Stimulated activated CD4-positive, alpha-beta T cell treated with anti-CD3 and anti-CD28 coated beads, Interleukin-4, amount 100 ng/mL, for 48 hours (primary cell): Measurements from ENCODE around the gene AICDA.
"Not testable (repeated sequence)": the region's sequence is repeated elsewhere in the genome, so short reads cannot be mapped to it uniquely, and the experiment has no call there.

Source experiments
- DNase-seq, 2 donors: peaks; one replicate each; pipeline ENCODE4 v3.0.0-alpha.2; 2020; ENCODE audit warnings: low read depth in 2 of 2

Gene AICDA

GRCh38 chr12:8612629-8613028 is at the start of gene AICDA:
TSS of gene AICDA (minus strand) at chr12:8612859. CDS start at chr12:8612767, 92 bp downstream.
- DNase-seq: no peak

GRCh38 chr12:8661751-8662150 is 49.1 kb upstream of the AICDA start:
- no peak for DNase-seq

GRCh38 chr12:8661016-8661415 is 48.4 kb upstream of the AICDA start:
- no peak for DNase-seq

GRCh38 chr12:8658346-8658745 is 45.7 kb upstream of the AICDA start:
- DNase-seq: no peak

- no peak for DNase-seq
Observed at GRCh38 chr12:8655421-8655820, 42.8 kb upstream of the AICDA start.

GRCh38 chr12:8648576-8649205 is 36.0 kb upstream of the AICDA start:
- peak; percentile 47 to 69 for DNase-seq

GRCh38 chr12:8647968-8648367 is 35.3 kb upstream of the AICDA start:
- no peak for DNase-seq

- DNase-seq: peak; percentile 10 to 44
Observed at GRCh38 chr12:8644345-8645248, 31.9 kb upstream of the AICDA start.

GRCh38 chr12:8642775-8643174 is 30.1 kb upstream of the AICDA start:
- no peak for DNase-seq

- DNase-seq: no peak
Observed at GRCh38 chr12:8639936-8640335, 27.3 kb upstream of the AICDA start.

- DNase-seq: no peak
Observed at GRCh38 chr12:8638951-8639350, 26.3 kb upstream of the AICDA start.

GRCh38 chr12:8637666-8638065 is 25.0 kb upstream of the AICDA start:
- no peak for DNase-seq

GRCh38 chr12:8637244-8637643 is 24.6 kb upstream of the AICDA start:
- DNase-seq: no peak

- no peak for DNase-seq
Observed at GRCh38 chr12:8636581-8636980, 23.9 kb upstream of the AICDA start.

- not testable (repeated sequence) for DNase-seq
Observed at GRCh38 chr12:8636007-8636346, 23.3 kb upstream of the AICDA start.

- not testable (repeated sequence) for DNase-seq
Observed at GRCh38 chr12:8635342-8636006, 22.8 kb upstream of the AICDA start.

- DNase-seq: no peak
Observed at GRCh38 chr12:8630131-8630530, 17.5 kb upstream of the AICDA start.

GRCh38 chr12:8629486-8630033 is 16.9 kb upstream of the AICDA start:
- DNase-seq: no peak

GRCh38 chr12:8628731-8629130 is 16.1 kb upstream of the AICDA start:
- no peak for DNase-seq

- DNase-seq: not testable (repeated sequence)
Observed at GRCh38 chr12:8624750-8625149, 12.1 kb upstream of the AICDA start.

- DNase-seq: no peak
Observed at GRCh38 chr12:8622646-8623045, 10.0 kb upstream of the AICDA start.

GRCh38 chr12:8615206-8615605 is 2.5 kb upstream of the AICDA start:
- DNase-seq: no peak
